GM19467 (cell line): ENCODE measurements around the gene PAPPA2.

ENCODE experiments used
- ATAC-seq: cut with Tn5 transposase; IDR thresholded peaks from one replicate; pipeline ENCODE4 v1.9.1; 2021; ENCODE audit warnings: mild to moderate bottlenecking, moderate library complexity; ENCODE audit not compliant: unreplicated experiment

The PAPPA2 gene

DNA sequence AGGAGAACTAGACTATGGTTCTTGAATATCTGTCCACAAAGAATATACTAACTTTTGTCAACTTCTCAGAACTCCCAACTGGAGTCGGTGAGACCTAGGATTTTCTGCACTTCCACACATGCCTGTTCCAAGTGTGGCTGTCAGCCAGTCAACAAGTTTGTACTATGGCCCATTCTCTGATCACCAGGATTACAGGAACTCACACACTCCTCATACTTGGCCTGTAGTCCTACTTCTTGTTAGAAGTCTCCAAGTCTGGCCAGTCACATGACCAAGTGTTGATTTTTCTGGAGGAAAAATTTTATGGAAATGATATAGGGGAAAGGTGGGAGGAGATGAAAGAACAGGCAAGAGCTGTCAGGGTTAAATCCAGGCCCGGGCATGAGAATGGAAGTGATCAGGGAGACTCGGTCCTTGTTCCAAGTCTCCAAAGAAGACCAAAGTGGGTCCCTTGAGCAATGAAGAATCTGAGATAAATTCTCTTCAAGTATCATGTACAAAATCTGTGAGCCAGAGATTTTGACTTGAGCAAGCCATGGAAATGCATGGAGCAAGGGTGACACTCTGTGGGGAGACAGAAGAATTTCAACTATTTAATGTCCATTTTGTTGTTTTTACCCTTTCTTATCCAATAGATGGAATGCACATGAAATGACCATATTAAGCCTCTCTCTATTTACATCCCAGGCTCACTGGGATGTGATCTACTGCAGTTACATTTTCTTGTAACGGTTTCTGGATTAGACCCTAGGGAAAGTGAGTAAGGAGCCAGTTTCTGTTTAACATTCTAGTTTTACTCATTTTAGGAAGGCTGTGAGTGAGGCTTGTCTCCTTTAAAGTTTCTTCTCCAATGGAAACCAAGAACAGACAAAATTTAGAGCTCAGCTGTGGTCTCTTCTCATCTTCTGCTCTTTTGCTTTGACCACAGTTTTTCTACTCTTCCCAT, 380.6 kb downstream of the PAPPA2 start:
- no peak for ATAC-seq

GRCh38 chr1:176847052-176847451, 384.1 kb downstream of the PAPPA2 start:
- no peak for ATAC-seq

GRCh38 chr1:176849281-176849680, 386.3 kb downstream of the PAPPA2 start:
- no peak for ATAC-seq

- ATAC-seq, result no peak
These were observed 387.9 kb downstream of the PAPPA2 start for GRCh38 chr1:176850871-176851270.

DNA sequence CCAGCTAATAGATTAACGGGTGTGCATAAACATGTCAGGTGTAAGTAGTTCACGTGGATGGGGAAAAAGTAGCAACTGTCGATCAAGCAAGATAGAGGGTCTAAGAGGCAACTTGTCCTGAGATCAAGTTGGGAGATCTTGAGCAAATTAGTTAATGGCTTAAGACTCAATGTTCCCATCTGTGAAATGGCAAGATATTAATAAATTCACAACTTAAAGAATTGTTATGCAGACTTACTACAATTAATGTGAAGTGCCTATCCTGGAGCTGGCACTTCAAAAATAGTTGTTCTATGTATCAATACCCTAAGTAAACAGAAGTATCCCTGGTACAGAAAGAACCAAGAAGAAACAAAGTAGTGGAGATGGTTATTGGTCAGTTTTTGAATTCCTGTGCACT, 389.1 kb downstream of the PAPPA2 start:
- no peak for ATAC-seq

- ATAC-seq, result no peak
These were observed 390.5 kb downstream of the PAPPA2 start for GRCh38 chr1:176853503-176853902.

DNA sequence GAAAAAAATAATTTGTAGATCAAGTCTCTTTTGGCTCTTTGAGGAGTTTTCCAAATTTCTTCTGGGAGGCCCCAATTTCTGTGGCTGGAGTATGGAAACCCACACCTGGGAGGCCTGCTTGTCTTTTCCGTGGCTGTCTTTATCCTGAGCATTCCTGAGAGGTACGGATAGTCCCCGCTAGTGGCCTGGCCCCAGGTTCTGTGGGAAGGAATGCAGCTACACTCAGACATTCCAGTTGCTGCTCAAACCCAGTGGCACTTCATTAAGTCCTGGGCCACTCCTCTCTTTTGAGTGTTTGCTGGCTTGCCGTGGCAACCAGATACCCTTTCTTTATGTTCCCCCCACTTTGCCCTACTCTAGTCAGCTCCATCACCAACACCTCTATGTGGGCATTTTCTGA, 391.1 kb downstream of the PAPPA2 start:
- no peak for ATAC-seq

DNA sequence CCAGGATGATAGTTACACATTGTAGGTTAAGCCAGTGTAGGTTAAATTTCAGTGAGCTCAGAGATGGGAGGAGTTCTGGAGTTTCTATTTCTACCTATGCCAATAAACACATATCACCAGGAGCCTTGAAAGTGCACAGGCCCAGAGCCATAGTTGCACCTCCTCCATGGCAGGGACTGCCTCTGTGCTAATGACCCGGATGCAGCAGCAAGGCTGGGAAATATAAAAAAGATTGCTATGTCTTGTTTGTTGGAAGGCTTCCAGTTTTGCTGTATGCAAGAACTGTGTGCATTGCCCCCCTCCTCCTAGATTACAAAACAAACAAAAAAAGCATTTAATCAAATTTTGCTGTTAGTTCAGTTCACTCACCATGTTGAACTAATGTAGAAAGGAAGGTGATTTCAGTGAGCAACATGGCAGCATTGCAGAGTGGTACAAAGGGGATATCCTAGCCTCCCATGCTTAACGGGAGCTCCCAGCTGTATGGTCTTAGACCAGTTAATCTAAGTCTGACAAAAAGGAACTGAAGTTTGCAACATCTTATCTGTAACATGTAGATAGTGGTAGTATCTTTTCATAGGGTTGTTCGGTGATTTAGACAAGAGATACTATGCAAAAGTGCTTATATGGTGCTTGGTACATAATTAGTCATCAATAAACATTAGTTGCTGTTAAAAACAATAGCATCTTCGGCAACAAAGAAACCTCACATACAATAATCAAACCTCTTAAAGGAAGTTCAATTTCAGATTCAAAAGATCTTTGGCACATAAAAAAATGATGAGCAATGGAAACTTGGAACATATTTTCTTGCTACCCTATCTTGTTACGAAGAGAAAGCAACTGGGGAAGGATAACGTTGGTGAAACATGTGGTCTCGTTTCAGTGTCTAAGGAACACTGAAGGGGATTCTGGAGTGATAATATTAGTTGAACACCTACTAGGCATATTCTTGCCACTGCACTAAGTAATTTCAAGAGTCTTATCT, 392.1 kb downstream of the PAPPA2 start:
- no peak for ATAC-seq

DNA sequence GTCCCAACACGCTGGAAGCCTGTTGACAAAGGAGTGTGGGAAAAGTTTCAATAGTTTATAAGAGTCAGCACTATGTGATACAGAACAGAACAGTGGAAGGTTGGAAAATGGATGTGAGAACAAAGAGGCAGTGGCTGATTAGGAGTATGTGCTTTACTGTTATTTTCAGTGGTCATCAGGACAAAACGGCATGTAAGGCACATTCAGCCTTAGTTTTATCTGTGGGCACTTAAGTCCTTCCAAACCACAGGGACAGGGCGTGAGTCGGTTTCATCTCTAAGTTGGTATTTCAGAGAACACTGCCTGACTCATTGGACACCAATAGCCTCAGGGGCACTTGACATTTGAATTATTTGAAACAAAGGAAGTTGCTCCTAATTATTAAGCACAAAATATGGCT, 394.7 kb downstream of the PAPPA2 start:
- no peak for ATAC-seq

DNA sequence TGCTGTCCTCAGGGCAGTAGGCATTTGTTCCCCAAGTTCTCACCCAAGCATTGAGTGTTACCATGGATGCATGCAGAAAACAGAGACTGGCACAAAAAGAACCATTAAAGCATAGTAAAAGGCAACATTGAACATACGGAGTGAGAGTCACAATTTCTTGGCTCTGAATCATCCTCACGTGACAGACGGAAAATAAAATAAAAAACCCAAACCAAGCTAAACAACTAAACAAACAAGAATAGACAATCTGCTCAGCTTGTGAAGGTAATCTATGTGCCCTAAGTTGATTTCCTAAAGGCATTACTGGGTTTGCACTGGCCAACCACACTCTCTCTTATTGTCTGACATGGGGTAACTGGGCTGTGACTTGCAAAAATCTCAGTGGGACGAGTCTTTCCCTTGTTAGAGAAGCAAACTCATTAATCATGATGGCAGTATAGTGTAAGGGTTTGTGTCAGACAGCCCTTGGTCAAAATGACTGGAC, 395.5 kb downstream of the PAPPA2 start:
- no peak for ATAC-seq

DNA sequence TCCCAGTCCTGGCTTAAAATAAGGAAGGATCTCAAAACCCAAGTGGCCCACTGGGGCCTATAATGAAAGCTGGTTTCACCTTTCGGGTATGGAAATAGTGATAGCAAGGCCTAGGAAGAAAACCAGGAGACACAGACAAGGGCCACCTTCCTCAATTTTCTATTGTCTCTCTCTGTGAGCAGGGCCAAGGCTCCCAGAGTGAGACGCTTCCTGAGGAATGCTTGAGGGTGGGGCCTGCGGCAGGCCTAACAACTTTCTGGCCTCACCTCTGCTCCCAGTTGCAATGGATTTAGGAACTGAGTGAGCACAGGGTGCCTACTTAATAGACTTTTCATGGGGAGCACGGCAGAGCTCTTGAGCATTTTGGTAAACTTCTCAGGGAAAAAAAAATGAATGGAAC, 400.6 kb downstream of the PAPPA2 start:
- ATAC-seq, result no peak

DNA sequence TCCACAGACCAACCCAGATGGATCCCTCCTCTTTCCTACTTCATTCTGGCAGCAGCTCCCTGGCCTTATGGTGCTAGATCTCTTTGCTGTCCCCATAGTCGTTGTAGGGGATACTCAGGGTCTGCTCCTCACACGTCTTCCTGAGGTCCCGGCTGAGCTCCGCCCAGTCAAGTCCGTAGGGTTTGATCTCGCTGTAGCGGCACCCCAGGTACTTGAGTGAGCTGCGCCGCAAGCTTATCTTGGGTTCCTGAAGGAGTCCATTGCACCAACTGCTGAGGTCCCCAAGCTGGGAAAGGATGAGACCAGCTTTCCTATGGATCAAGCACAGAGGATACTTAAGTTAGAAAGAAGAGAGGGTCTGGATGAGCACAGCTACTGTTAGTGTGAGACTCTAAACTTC, 401.2 kb downstream of the PAPPA2 start:
- ATAC-seq, result no peak

DNA sequence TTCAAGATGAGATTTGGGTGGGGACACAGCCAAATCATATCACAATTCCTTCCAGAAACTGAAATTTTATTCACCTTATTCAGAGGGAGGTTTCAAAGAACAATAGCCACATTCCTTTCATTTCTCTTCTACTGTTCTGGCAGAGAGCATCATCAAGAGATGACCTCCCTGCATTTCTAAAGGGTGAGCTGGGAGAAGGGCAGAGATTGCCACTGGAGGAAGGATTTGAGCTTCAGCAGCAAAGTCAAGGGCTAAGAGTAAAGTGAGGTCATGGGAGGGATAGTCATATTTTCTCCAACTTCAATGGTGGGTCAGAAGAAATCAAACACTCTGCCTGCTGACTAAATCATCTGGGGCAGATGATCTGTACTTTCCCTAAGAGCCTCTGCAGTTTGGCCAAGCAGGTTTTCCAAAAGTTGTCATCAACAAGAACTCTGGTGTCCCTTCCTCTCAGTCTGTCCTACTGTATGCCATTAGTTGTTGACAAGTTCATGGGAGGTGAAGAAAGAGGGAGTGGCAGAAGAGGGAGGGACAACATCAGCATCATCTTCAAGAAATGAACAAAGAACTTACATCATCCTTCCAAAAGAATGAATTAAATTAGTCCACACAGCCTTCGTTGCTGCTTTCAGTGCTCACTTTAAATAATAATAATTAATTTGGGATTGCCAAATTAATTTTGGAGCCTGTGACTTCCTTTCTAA, 403.2 kb downstream of the PAPPA2 start:
- no peak for ATAC-seq

- ATAC-seq, result no peak
These were observed 406.6 kb downstream of the PAPPA2 start for GRCh38 chr1:176869577-176869976.

- no peak for ATAC-seq
These were observed 414.1 kb downstream of the PAPPA2 start for GRCh38 chr1:176876966-176877515.

GRCh38 chr1:176877557-176877956, 414.6 kb downstream of the PAPPA2 start:
- ATAC-seq, result no peak

DNA sequence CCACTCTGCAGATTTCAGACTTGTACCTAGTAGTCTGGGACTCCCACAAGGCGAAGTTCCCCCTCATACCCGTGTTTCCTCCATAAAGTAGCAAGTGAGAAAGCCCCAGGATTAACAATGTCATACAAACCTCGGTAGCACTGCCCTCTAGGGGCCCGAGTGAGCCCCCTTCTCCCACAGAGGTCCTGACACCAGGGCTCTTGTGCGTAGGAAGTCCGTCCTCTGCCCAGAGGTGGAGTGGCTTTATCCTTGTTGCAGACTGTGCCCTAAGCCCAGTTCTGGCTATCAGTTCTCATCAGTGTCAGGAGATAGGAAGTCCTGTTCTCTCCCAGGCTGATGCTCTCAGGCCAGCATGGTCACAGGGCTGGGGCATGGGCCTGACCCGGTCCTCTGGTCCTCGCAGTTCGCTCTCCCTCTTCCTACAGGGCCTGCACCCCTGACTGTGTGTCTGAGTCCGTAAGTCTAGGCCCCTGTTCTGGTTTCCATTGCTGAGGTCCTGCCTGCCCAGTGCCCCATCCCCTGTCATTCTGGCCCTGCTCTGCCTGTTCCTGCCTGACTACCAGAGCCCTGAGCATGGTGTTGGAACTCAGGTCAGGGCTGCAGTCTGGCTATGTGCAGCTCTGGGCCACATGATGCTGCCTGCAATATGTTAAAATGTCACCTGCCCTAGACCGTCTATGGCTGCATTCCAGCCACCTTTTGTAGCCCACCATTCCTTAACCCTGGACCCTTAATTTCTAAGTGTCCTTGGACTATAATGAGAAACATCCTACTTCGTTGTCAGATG, 416.0 kb downstream of the PAPPA2 start:
- no peak for ATAC-seq

- no peak for ATAC-seq
These were observed 417.0 kb downstream of the PAPPA2 start for GRCh38 chr1:176879784-176880620.
